Fibroblast of skin of back (primary cell): ENCODE data around the gene HLCS.

Experiments
- DNase-seq: peaks from one replicate; pipeline ENCODE4 v3.0.0-alpha.2; 2013

Gene HLCS

GRCh38 chr21:36985751-36986594 is 19.5 kb upstream of the HLCS start:
- DNase-seq, result no peak

- no peak for DNase-seq
These were observed 15.7 kb upstream of the HLCS start for GRCh38 chr21:36981977-36982700.

- no peak for DNase-seq
These were observed 14.6 kb upstream of the HLCS start for GRCh38 chr21:36981049-36981391.

GRCh38 chr21:36980280-36981048 is 14.0 kb upstream of the HLCS start:
- DNase-seq, result peak; percentile 40

- peak; percentile 81 for DNase-seq
These were observed 10.6 kb upstream of the HLCS start for GRCh38 chr21:36976882-36977651.

- no peak for DNase-seq
These were observed 9.9 kb upstream of the HLCS start for GRCh38 chr21:36976228-36976861.

- no peak for DNase-seq
These were observed 8.4 kb upstream of the HLCS start for GRCh38 chr21:36974851-36975192.

- DNase-seq, result no peak
These were observed 7.7 kb upstream of the HLCS start for GRCh38 chr21:36973986-36974850.

GRCh38 chr21:36968976-36969375 is 2.5 kb upstream of the HLCS start:
- no peak for DNase-seq

GRCh38 chr21:36968414-36968813 is 1.9 kb upstream of the HLCS start:
- DNase-seq, result no peak

GRCh38 chr21:36966821-36967768 is 626 bp upstream of the HLCS start:
- no peak for DNase-seq

- DNase-seq, result no peak
These were observed 776 bp downstream of the HLCS start for GRCh38 chr21:36965720-36966065.

- DNase-seq, result no peak
These were observed 1.4 kb downstream of the HLCS start for GRCh38 chr21:36964827-36965719.

GRCh38 chr21:36964398-36964797 is 2.1 kb downstream of the HLCS start:
- no peak for DNase-seq

GRCh38 chr21:36962098-36962780 is 4.2 kb downstream of the HLCS start:
- DNase-seq, result no peak

GRCh38 chr21:36960676-36961284 is 5.7 kb downstream of the HLCS start:
- DNase-seq, result no peak

GRCh38 chr21:36959020-36959835 is 7.2 kb downstream of the HLCS start:
- no peak for DNase-seq
